HG03280 (cell line): Measurements from ENCODE around the gene CHAT.
"Not testable (repeated sequence)": the region's sequence is repeated elsewhere in the genome, so short reads cannot be mapped to it uniquely, and the experiment has no call there.

Source experiments
- ATAC-seq: cut with Tn5 transposase; IDR thresholded peaks from one replicate; pipeline ENCODE4 v1.9.1; 2021; ENCODE audit warnings: mild to moderate bottlenecking, moderate library complexity; ENCODE audit not compliant: unreplicated experiment

Gene CHAT

DNA sequence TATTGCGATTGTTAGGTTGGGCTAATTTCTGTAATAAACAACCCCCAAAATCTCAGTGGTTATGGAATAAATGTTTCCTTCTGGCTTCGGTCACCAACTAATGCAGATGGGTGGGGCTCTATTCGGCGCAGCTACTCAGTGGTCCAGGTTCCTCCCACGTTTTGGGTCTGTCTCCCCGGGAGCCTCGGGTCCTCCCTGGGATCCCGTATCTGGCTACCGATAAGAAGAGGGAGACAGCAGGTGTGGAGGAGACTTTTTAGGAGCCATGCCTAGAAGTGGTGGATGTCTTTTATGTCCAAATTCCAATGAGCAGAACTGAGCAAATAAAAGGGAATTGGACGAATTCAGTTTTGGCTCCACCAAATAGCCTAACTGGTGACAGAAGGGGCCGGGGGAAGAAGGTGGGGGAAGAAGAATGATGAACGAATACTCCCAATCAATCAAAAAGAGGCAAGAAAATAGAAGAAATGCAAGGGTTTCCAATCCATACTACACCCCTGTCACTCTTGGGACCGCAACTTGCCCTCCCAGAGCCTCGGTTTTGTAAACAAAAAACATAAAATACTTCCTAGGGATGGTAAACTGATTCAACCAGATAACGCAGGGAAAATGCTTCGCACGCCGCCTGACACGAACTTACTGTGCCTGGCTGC is 65.1 kb downstream of the CHAT start:
- ATAC-seq: no peak

GRCh38 chr10:49679480-49679893 is 65.7 kb downstream of the CHAT start, which contains the start of gene C10orf53:
Gene C10orf53, plus strand, starts transcription at chr10:49679651. Its CDS starts 47 bp downstream, at chr10:49679698.
- ATAC-seq: no peak

DNA sequence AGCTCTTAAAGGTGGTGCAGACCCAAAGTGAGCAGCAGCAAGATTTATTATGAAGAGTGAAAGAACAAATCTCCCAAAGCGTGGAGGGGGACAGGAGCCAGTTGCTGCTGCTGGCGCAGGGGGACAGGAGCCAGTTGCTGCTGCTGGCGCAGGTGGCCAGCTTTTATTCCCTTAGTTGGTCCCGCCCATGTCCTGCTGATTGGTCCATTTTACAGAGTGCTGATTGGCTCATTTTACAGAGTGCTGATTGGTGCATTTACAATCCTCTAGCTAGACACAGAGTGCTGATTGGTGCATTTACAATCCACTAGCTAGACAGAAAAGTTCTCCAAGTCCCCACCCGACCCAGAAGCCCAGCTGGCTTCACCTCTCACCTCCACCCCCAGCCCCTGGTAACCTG is 68.6 kb downstream of the CHAT start:
- not testable (repeated sequence) for ATAC-seq

- ATAC-seq: no peak
Measured at GRCh38 chr10:49682879-49683278, 69.0 kb downstream of the CHAT start.

GRCh38 chr10:49686651-49687050 is 72.8 kb downstream of the CHAT start:
- no peak for ATAC-seq

- no peak for ATAC-seq
Measured at GRCh38 chr10:49688261-49688846, 74.5 kb downstream of the CHAT start.

DNA sequence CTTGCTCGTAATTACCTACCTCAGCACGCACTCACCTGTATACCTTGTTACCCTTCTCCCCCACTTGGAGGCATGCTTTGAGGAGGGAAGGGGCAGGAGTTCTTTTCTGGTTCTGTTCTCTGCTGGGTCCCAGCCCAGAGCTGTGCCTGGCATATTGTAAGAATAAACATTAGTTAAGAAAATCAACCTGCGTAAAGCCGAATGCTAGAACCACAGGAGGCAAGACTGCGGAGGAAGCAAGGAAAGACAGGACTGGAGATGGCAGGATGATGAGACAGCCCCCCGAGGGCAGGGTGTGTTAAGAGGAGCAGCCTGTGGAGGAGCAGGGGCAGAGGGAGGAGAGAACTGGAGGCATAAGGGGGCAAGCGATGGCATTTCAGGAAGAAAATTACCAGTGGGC is 75.1 kb downstream of the CHAT start:
- no peak for ATAC-seq

DNA sequence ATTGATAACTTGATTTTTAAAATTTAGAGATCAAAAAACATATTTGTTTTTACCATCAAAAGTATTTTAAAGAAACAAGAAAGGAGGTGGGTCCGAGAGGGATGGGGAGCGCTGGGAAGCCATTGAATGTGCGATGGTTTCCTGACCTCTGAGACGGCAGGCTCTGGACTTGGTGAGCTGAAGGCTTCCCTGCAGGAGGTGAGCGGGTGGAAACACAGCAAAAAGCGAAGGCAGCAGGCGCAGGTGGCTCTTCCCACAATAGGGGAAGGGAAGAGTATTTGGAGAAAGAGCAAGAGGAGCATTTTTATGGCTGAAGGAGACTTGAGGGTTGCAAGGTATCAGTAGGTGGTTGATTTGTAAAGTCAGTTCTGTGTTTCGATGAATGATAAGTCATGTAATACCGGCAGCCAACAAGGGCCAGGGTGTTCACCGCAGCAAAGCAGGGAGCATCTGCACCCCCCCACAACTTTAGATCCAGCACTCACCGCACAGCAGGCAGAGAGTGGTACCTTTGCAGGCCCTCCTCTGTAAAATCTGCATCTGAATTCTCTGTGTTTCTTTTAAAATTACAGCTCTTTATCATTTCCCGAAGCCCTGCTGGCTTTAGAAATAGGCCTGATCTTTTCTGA is 76.2 kb downstream of the CHAT start:
- no peak for ATAC-seq

DNA sequence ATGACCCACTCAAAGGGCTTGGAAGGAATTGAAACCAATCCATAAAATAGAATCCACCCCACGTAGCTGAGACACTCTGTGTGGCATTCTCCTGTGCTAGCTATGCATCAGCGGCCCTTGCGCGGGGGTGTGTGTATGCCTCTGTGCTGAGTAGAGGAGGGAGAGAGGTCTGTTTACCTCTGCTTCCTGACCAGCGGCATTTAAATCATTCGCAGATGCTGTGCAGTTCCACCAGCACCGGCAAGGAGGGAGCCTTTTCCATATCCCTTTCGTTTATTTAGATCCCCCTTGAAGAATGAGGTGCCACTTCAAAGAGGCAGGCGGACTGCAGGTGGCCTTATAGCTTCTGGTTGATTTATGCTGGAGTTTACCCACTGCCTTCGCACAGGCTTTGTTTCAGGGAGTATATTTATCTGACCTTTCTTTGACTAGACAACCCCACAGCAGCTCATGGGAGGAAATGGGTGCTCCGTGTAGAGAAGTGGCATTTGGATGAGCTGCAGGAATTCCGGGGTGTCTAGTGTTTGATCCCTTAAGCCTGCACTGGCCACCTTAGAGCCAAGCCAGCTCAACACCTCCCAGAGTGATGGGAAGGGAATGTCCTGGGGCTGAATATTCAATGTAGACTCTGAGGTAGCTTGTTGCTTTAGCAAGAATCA is 77.0 kb downstream of the CHAT start:
- no peak for ATAC-seq

- no peak for ATAC-seq
Measured at GRCh38 chr10:49691588-49691987, 77.8 kb downstream of the CHAT start.

- ATAC-seq: no peak
Measured at GRCh38 chr10:49694466-49694865, 80.6 kb downstream of the CHAT start.

DNA sequence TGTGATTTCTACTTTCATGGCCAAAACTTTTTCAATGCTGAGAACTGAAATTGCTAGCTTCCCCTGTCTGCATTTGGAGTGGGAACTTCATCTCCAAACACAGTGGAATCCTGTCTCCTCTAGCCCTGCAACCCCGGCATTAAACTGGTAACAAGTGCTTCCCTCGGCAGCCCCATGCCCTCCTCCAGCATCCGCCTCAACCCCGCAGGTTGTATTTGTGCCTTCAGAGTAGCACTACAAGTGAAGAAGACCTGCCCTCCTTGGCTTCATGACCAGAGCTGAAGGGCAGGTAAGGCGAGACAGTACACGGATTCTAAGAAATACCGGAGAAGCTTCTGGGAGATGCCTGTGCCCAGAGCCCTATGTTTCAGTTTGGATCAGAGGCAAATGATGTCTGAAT is 82.5 kb downstream of the CHAT start:
- no peak for ATAC-seq

DNA sequence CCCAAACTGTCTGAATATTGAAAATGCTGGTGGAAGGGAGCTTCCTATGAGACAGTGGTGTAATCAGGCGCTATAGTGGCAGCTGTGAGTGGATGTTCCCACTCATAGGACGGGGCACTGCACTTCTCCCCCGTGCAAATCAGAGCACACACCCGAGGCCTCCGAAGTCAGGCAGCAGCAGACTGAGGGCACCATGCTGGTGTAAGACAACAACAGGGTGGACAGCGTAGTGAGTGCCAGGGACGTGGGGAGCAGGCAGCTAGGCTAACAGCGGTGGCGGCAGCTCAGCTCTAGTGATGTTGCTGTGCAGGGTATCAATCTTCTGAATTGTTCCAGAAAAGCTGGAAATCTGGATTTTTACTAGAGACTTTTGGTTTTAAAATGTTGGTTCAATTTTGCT is 84.8 kb downstream of the CHAT start:
- ATAC-seq: no peak

DNA sequence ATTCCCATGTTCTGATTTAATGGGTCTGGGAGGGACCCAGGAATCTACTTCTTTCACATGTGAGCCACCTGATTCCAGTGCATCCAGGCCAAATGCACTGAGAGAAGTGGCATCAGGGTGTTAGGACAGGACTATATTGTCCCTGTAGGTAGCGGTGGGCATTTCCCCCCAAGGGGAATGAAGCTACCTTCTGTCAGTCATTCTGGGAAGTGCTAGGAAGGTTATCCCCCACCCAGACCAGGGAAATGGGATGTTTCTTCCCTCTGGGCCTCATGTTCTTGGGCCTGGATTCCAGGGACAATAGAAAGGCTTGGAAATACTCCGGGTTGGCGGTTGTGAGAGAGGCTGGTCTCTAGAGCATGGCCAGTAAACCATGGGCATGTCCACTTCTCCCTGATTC is 86.4 kb downstream of the CHAT start:
- no peak for ATAC-seq

DNA sequence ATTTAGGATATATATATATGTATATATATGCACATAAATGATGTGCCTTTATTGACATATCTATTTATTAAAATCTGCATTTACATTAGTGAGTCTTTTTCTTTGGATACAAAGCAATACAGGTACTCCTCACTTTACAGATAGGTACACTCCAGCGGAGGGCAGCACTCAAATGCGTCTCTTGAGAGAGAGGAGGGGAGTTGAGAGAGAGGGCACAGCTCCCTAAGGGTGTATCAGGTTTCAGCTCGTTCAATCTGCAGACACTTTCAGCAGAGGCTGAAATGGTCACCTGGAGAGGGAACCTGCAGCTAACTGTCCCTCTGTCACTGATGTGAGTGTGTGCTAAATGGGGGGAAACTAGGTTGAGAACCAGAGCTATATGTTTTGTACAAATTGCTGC is 87.2 kb downstream of the CHAT start:
- ATAC-seq: no peak

DNA sequence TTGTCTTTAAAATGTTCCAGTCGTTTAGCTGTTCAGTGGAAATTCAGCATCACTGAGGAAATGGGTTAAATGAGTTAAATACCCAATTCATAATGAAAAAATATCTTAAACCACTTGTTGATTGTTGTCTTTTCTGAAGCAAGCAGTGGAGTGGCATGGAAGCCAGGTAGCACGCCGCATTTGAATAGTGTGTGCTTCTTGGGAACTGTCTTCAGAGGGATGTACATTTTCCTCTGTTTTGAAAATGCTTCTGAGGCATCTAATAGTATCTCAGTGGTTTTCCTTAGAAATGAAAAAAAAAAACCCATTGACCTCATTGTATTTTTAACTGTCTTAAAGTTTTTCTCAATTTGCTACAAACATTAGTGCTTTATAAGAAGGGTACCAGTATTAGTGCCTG is 93.7 kb downstream of the CHAT start:
- ATAC-seq: no peak

DNA sequence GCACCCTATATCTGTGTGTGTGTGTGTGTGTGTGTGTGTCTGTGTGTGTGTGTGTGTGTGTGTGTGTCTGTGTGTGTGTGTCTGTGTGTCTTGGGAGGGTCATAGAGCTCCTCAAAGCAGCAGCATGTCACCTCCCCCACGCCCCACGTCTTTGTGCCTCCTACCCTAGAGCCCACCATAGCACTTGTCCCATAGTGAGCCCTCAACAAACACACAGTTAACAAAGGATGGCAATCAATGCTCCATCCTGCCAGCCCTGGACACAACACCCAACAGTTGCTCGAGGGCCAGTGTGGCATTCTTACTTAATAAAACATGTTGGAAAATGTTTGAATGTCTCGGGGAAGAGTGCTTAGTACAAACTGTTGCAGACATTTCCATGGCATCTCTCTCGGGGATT is 96.1 kb downstream of the CHAT start:
- ATAC-seq: no peak

GRCh38 chr10:49710966-49711365 is 97.1 kb downstream of the CHAT start:
- no peak for ATAC-seq

- no peak for ATAC-seq
Measured at GRCh38 chr10:49711481-49711880, 97.6 kb downstream of the CHAT start.

DNA sequence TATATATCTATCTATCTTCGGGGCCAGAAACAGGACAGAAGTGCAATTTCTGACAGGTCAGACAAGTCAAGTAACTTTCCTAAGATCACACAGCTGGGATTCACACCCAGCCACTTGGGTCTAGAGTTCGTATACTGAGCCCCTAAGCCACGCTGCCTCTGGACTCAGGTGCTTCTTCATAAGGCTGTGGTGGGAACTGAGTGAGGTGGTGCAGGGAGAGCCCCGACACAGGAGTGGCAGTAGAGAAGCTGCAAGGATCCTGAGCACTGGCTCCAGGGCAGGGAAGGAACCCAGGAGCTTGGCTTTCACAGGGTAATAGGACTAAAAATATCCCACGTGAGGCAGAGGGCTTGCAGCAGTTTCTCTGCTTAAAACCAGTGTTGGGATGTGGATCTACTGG is 99.4 kb downstream of the CHAT start:
- ATAC-seq: no peak
